Adrenal gland (tissue), 5 donors: ENCODE results near the gene NOL4L.

Experiments used
- CTCF ChIP-seq, 6 experiments: fragments of 450-650 bp in 4 of 6; fragments of 200-600 bp in 2 of 6; sonication (generic) in 1 of 6; IDR thresholded peaks; 1 replicate in 5 of 6; 2 replicates in 1 of 6; pipeline versions ENCODE4 v1.5.1 to v1.8.0; 2016 to 2021; ENCODE audit warnings: antibody characterized with exemption in 6 of 6, mild to moderate bottlenecking in 2 of 6, moderate library complexity in 1 of 6
- POLR2A ChIP-seq, 2 donors: fragments of 450-650 bp; IDR thresholded peaks; one replicate each; pipeline ENCODE4 v1.6.1; 2017; ENCODE audit warnings: antibody characterized with exemption in 2 of 2, mild to moderate bottlenecking in 2 of 2, moderate library complexity in 1 of 2
- donor health status: DM: no; HTN: no; CAD: no.

- TF ChIP-seq CTCF (IDR thresholded peaks at IDR 0.05) (no peak), POLR2A (IDR thresholded peaks at IDR 0.05) (no peak)
These were observed 56.0 kb downstream of the NOL4L start for GRCh38 chr20:32528905-32529670.
